WTC11 (cell line): Measurements from ENCODE around the gene TLE7.

Source experiments
- ATF6 ChIP-seq: sonication (generic); formaldehyde crosslinking; IDR thresholded peaks from 2 replicates; pipeline ENCODE4 v1.8.1; 2023; ENCODE audit warnings: mild to moderate bottlenecking, missing genetic modification reagents
- CREM ChIP-seq: sonication (generic); formaldehyde crosslinking; IDR thresholded peaks from 2 replicates; pipeline ENCODE4 v1.8.1; 2022; ENCODE audit warnings: mild to moderate bottlenecking, missing genetic modification reagents, moderate library complexity
- E2F4 ChIP-seq: sonication (generic); formaldehyde crosslinking; IDR thresholded peaks from 2 replicates; pipeline ENCODE4 v1.8.1; 2022; ENCODE audit warnings: low read depth, mild to moderate bottlenecking, moderate library complexity, missing genetic modification reagents, borderline replicate concordance
- E2F5 ChIP-seq: sonication (generic); formaldehyde crosslinking; IDR thresholded peaks from 2 replicates; pipeline ENCODE4 v1.8.1; 2022; ENCODE audit warnings: mild to moderate bottlenecking, moderate library complexity, missing genetic modification reagents
- ELF4 ChIP-seq: sonication (generic); formaldehyde crosslinking; IDR thresholded peaks from 2 replicates; pipeline ENCODE4 v1.8.1; 2022; ENCODE audit warnings: low read depth, mild to moderate bottlenecking, moderate library complexity, missing genetic modification reagents
- FOXJ3 ChIP-seq: sonication (generic); formaldehyde crosslinking; IDR thresholded peaks from 2 replicates; pipeline ENCODE4 v1.9.0; 2021; ENCODE audit warnings: missing genetic modification reagents, mild to moderate bottlenecking, borderline replicate concordance
- FOXP1 ChIP-seq: sonication (generic); formaldehyde crosslinking; IDR thresholded peaks from 2 replicates; pipeline ENCODE4 v1.8.0; 2022; ENCODE audit warnings: missing genetic modification reagents, mild to moderate bottlenecking, moderate library complexity, borderline replicate concordance
- MLX ChIP-seq: sonication (generic); formaldehyde crosslinking; IDR thresholded peaks from 2 replicates; pipeline ENCODE4 v1.8.1; 2023; ENCODE audit warnings: mild to moderate bottlenecking, missing genetic modification reagents, moderate library complexity
- USF1 ChIP-seq: sonication (generic); formaldehyde crosslinking; IDR thresholded peaks from 2 replicates; pipeline ENCODE4 v1.8.0; 2022; ENCODE audit warnings: mild to moderate bottlenecking, missing genetic modification reagents
- TF ChIP-seq, protein P1 (sequence below): fragments of 200-600 bp; IDR thresholded peaks from 2 replicates; pipeline ENCODE4 v1.8.0; 2022; ENCODE audit warnings: antibody characterized with exemption
- TF ChIP-seq, protein P2 (sequence below): sonication (generic); formaldehyde crosslinking; IDR thresholded peaks from 2 replicates; pipeline ENCODE4 v1.8.1; 2023; ENCODE audit warnings: mild to moderate bottlenecking, missing genetic modification reagents, moderate library complexity

- TF ChIP-seq, protein P1, sequence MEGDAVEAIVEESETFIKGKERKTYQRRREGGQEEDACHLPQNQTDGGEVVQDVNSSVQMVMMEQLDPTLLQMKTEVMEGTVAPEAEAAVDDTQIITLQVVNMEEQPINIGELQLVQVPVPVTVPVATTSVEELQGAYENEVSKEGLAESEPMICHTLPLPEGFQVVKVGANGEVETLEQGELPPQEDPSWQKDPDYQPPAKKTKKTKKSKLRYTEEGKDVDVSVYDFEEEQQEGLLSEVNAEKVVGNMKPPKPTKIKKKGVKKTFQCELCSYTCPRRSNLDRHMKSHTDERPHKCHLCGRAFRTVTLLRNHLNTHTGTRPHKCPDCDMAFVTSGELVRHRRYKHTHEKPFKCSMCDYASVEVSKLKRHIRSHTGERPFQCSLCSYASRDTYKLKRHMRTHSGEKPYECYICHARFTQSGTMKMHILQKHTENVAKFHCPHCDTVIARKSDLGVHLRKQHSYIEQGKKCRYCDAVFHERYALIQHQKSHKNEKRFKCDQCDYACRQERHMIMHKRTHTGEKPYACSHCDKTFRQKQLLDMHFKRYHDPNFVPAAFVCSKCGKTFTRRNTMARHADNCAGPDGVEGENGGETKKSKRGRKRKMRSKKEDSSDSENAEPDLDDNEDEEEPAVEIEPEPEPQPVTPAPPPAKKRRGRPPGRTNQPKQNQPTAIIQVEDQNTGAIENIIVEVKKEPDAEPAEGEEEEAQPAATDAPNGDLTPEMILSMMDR = no peak
- no peak for TF ChIP-seq FOXP1
- TF ChIP-seq E2F5 (CRISPR knock-in tag) = no peak
- no peak for TF ChIP-seq CREM (CRISPR knock-in tag)
- no peak for TF ChIP-seq USF1 (CRISPR knock-in tag)
- TF ChIP-seq ATF6 (CRISPR knock-in tag) = no peak
- no peak for TF ChIP-seq E2F4
- TF ChIP-seq ELF4 (CRISPR knock-in tag) = no peak
- TF ChIP-seq FOXJ3 = no peak
- no peak for TF ChIP-seq MLX (CRISPR knock-in tag)
- TF ChIP-seq, protein P2, sequence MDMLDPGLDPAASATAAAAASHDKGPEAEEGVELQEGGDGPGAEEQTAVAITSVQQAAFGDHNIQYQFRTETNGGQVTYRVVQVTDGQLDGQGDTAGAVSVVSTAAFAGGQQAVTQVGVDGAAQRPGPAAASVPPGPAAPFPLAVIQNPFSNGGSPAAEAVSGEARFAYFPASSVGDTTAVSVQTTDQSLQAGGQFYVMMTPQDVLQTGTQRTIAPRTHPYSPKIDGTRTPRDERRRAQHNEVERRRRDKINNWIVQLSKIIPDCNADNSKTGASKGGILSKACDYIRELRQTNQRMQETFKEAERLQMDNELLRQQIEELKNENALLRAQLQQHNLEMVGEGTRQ (CRISPR knock-in tag) = no peak
Observed at GRCh38 chr16:71431176-71431575, 10.7 kb downstream of the TLE7 start.
